CD4-positive, alpha-beta T cell treated with Interleukin-4 for 4 hours (primary cell): Measurements from ENCODE around the gene TWIST2.

ENCODE experiments used
- DNase-seq: peaks from one replicate; pipeline ENCODE4 v3.0.0-alpha.2; 2020

Gene TWIST2

DNA sequence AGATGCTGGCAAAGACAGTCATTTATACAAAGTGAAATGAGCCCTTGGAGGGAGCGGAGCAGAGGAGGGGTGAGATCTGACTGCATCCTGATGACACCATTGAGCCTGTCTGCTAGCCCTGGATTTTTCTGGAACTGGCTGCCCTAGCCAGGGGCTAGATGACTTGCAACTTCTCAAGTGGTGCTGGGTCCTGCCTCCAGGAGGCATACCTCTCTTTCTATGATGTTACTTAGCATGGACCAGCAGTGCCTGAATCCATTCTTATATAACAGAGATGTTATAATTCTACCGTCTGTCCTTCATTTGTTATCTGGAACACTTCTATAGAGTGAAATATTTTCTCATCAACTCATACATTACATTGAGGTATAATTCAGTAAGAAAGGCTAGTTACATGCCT is 8.5 kb upstream of the TWIST2 start:
- no peak for DNase-seq

DNA sequence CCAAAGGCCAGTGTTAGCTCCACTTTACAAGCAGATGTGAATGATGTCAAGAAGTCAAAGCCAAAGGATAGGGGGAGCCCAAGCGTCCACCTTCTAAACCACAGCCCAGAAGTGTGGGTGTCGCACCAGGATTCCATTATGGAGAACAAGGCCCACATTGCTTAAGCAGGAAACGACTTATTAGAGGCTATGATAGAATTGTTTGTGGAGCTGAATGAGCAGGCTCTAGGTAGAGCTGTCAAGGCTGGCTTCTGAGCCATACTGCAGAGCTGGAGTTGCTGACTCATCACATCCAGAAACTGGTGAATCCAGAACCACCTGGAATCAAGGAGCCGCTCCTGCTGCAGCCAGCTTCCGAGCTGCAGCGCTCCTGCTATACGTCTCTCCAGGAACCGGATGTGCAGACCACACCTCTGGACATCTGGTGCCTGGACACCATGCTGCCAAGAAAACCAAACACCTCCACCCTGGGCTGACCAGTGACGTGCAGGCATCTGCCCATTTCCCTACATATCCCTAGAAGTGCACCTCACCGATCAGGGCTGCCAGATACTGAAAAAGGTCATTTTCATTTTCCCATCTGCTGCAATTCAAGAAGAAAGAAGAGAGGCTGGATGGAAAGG is 6.2 kb upstream of the TWIST2 start:
- DNase-seq, result no peak

DNA sequence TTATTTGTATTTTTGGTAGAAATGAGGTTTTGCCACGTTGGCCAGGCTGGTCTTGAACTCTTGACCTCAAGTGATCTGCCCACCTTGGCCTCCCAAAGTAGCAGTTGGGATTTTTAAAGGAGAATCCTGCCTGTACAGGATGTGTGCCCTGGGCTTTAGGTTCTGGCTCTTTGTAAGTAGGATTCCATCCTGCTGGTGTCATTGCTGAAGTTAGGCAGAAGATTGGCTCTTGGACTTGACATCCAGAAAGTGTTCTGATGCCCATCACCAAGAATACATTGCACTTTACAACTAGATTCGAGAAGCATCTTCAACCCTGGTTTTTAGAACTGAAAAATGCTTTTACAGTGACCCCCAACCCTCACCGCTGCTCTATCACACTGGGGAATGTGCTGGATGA is 4.4 kb upstream of the TWIST2 start:
- DNase-seq, result no peak

DNA sequence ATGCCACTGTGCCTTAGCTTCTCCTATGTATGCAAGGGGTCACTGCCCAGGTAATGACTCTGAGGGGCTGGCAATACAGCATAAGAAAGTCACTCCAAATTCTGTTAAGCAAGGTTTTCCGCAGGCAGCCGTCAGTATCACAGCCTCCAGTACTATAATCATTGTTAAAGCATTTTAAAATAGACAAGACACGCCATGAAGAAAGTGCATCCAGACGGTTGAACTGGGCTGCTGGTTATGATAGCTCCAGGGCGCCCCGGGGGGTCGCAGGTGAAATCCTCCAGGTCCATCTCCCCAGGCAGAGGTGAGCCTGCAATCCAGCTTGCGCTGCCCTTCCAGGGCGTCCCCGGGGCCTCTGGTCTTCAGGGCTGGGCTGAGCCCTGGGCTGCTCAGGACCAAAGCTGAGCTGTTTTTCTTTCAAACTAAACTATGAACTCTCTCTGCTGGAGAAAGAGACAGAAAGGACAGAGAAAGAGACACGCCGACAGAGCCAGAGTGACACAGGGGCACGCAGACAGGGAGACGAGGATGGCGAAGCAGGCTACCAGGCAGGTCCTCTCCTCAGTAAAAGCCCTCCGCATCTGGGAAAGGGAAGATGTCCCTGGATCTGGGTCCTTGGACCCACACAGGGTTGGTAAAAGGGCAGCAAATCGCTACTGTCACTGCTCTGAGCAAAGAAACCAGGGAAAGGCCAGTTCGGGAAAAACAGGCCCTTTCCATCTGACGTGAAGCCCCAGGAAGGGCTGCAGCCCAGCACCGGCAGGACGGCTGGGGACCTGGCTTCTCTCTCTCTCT is 2.1 kb upstream of the TWIST2 start:
- DNase-seq, result no peak

DNA sequence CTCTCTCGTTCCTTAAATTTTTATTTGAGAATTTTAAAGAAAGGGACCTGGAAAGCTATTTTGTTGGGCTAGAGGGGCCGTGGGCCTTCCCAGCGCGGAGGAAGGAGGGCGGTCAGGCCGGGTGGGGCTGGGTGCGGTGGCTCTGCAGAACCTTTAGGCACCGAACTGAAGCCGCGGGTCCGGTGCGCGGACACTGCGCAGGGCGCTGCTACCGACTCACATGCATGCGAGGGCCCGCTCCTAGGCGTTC is 1.6 kb upstream of the TWIST2 start:
- no peak for DNase-seq

DNA sequence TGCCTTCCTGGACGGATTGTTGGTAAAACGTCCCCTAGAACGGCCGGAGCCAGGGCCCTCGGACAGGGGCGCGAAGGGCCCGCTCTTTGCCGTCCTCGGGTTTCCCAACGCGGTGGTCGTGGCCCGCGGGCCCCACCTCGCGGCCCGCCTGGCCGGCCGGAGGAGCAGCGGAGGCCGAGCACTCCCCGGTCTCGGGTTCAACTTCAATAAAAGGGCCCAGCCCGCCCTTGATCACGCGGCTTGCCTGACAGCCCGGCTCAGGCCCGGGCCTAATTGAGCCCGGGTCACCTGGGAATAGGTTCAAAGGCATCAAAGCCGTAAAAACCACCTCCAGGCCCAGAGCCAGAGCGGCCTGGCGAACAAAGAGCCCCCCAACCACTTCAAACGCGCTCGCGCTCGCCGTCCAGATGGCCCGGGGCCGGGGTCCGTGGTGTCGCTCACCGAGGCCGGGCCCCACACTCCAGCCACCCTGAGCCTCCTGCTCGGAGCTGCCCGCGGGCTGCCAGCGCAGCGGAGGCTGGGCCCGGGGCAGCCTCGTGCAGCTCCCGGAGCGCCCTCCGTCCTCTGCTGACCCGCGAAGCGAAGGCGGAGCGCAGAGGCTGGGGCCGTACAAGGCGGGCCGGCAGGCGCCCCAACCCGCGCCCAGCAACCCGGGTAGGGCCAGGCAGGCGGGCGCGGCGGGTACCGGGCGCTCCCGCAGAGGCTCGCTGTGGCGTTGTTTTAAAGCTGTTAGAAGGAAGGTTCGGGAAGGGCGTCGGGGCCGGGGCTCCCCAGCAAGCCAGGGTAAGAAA is 1.1 kb upstream of the TWIST2 start:
- no peak for DNase-seq

DNA sequence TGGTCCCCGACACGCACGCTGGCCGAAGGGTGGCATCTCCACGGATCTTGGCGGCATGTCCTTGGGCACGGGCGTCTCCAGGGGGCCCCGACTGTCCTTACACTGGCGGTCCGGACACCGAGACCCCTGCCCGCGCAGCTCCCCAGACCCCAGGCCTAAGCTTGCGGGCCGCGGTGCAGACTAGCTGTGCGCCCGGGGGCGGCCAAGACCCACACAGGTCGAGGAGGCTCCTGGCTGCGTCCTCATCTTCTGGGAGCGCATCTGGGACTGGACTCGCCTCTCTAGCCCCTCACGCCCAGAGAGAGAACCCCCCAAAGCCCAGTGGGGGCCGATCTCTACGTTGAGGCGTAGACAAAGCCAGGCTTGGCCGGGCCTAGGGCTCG is 475 bp upstream of the TWIST2 start:
- no peak for DNase-seq

DNA sequence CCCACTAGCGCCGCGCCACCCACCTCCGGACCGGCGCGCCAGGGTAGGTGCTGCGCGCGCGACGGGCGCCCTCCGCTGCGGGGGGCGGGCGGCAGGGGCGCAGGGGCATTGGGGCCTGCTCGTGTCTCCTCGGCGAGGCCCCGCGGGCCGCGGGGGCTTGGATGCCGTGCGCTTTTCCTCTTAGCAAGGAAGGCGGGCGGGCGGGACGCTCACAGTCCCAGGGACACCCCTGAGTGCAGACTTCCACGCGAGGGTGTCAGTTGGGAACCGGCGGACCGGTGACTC is 748 bp downstream of the TWIST2 start:
- no peak for DNase-seq

DNA sequence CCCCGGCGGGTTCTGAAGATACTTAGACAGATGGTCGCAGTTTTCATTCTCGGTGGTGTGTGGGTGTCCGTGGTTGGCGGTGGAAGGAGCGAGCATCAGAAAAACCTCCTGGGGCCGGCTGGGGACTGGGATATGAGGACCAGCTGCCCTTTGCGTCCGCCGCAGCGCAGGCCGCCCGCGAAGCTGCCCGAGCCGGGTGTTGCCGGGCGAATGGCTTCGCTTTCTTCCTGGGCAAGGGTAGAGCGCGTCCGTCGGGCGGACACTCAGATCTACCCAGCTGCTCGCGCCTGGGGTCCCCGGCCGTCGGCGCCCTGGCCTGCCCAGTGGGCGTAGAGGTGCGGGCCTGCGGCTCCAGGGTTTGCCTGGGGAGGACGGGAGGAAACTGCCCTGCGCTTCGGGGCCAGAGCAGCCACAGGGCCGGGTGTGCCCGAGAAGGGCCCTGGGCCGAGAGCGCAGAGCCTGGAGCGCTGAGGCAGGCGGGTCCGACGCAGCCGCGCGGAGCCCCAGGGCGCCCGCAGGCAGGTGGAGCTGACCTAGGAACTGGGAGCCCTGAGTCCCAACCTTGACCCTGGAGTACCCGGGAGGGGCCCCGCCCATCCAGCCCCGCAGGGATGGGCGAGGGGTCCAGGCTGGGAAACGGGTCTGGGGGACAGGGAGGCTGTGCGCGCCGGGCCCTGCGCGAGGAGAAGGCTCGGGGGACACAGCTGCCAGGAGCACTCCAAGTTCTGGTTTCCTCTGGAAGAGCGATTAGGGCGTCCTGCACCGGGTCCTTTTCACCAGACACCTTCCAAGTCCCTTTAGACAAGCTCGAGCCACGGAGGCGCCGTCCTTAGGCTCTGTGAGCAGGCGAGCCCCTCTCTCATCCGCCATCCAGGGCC is 1.3 kb downstream of the TWIST2 start:
- no peak for DNase-seq

DNA sequence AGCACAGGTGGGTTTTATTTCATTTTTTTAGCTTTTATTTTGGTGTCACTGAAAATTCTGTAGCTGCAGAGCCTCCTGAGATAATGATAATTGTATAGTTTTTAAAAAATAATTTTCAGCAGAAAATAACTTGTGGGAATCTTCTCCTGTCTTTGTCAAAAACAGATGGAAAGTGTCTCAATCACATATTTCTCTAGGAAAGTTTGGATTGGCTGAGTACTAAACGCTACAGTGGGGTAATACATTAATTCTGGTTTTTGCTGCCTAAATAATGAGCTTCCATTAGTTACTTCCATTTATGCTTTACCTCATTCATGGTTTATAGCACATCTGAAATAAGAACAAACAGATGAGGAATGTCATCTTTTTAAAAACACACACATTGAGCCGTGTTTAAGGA is 2.2 kb downstream of the TWIST2 start:
- no peak for DNase-seq

DNA sequence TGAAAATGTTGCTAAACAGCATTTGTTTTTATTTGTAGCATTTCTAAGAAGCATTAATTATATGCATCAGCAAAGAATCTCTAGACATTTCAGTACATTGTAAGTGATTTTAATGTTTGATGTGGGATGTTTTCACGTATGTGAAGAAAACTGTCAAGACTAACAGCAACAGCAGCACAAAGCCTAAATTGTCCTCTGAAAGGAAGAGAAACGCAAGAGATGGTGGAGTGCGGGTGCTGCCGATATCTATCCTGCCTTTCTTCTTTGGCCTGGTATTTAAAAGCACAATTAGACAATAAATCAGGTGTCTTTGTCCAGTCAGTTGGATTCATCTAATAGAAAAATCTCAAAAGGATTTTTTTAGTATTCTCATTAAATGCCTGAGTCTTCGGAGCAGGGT is 3.1 kb downstream of the TWIST2 start:
- DNase-seq, result no peak

DNA sequence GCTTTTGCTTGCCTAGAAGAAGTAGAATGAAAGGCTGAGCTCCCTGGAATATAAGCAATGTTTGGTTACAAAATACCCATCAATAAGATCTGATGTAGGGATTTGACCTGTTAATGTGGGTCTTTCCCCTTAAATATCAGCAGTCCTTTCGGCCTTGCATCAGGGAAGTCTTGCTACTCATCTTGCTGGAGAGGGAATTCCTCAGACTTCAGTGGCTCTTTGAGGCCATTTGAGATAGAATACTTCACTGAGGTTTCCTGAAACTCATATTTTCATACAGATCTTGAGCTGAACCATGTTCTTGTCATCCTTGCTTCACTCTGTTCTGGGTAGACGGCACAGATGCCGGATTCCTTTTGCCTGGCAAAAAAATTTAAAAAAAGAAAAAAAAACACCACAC is 3.9 kb downstream of the TWIST2 start:
- DNase-seq, result no peak

DNA sequence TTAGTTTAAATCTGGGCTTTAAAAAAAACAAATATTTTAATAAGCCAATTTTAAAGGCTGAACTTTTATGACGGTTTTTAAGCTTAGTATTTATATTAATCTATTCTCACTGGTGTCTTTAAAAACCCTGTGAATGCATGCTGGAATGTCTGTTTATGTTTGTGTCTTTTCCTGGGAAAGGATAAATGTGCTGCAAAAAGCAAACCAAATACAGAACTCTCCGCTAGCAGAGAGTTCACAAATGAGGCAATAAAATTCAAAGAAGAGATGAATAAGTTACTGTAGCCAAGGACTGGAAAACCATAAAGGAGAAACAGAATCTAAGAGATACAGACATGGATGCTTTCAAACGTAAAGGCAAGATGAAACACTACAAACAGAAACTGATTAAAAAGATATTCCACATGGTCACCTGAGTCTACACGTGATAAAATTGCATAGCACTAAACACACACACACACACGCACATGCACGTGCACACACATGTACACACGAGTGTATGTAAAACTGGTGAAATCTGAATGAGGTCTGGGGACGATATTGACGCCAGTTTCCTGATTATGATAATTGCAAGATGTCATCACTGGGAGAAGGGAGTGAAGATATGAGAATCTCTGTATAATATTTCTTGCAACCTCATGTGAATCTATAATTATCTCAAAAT is 4.5 kb downstream of the TWIST2 start:
- DNase-seq, result no peak

DNA sequence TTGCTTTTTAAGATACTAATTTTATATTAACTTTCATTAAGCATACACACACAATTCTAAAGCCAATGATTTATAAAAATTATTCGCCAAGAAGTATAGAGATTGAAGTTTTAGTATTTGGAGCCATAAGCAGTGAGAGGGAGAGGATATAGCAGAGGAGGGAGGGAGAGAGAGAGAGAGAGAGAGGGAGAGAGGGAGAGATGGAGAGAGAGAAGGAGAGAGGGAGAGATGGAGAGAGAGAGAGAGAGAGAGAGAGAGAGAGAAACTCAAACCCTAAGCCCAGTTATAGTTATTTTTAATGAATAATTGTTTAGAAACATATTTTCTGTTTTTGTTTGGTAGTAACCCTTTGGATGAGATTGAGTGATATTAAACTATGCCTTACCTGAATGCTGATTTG is 5.3 kb downstream of the TWIST2 start:
- DNase-seq, result no peak

DNA sequence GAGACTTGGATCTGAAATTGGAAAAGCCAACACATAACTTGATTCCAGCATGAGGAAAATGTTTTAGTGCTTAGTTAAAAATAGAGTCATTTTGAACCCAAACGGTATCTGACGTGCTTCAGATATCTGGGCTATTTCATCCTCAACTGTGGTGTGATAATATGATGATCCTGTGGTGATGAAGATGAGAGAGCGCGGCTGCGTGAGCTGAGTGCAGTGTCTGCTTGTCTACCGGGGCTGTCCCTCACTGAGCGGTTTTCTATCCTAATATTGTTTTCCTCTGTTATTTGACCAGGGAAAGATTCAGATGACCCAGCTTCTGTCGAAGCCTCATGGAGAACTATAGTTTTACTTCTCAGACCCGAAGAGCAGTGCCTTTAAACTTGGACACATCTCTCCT is 5.8 kb downstream of the TWIST2 start:
- DNase-seq, result no peak

DNA sequence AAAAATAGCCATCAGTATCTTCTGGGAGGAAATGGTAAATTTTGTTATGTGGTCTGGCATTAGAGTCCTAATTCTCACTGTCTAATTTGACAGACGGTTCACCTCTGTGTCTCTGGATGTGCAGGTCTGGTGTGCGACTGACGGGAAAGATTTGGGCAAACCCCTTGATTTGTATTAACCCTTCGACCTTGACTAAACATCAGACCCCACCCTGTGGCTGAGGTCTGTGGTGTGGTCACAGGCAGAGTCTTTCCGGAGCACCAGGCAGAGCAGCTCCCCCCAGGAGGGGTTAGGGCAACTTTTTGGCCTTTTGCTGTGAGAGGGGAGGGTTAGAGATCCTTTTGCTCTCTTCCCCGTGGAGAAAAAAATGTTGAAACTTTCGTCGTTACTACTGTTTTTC is 6.4 kb downstream of the TWIST2 start:
- no peak for DNase-seq

DNA sequence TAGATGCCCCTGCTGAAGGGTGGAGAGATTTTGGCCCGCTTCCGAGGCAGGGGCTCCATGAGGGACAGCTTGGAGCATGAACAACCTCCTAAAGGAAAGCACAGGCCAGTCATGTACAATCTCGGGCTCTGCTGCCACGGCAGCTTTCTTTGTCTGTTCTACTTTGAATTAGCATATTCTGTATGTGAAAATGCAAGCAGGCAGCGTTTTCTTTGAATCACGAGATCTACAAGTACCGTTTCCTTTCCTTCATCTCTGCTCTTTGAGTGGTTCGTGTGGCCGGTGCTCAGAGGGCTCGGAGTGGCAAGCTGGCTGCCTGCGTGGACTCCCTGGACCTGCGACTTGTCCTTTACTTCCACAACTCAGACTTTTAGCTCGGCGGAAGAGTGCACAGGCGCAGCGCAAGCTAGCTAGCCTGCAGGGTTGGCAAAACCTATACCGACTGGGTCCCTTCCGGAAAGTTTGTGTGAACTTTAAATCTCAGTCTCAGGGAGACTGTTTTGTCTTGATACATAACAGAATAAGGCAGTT is 6.9 kb downstream of the TWIST2 start:
- DNase-seq, result no peak

DNA sequence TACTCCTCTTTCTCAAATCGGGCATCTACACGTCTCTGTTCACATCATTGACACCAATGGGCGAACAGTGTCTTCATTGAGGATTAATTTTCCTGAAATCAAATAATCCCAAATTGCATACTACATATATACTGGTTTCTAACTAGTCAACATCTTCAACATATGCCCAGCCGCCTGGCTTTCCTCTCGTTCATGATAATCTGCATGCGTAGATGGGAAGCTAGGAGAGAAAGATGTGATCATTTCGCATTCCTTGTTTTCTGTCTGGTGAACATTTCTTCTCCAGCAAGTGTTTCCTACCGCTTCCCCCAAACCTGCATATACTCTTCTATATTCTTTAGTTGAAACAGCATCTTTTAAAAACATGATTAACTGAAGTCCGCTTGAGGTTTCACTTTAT is 7.4 kb downstream of the TWIST2 start:
- no peak for DNase-seq

DNA sequence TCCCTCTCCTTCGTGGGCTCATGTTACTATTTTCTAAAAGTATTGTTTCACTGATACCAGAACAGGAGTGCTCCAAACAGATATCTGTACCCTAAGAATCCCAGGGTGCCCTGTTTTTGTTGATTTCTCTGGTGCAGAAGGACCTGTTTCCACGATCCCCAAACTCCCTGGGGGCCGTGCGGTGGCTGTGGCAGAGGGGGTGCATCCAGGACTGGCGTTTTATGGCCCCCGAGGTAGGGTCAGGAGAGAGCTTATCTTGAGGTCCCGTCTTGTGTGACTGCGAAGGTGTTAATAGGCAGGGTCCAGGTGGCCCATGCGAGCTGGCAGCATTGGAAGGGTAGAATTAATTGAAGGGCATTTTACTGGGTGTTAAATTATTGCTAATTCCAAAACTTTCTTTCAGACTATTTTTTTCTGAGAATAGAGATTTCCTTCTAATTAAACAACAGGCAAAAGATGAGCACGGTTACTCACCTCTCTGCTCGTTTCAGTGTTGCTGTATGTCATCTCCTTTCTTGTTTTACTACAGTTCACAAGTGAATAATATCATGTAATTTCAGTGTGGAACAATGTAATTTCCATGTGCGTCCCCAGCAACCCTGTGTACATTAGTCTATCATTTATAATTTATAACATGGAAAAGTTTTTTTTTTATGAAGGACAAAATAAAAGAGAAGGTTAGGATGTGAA is 8.2 kb downstream of the TWIST2 start:
- no peak for DNase-seq

DNA sequence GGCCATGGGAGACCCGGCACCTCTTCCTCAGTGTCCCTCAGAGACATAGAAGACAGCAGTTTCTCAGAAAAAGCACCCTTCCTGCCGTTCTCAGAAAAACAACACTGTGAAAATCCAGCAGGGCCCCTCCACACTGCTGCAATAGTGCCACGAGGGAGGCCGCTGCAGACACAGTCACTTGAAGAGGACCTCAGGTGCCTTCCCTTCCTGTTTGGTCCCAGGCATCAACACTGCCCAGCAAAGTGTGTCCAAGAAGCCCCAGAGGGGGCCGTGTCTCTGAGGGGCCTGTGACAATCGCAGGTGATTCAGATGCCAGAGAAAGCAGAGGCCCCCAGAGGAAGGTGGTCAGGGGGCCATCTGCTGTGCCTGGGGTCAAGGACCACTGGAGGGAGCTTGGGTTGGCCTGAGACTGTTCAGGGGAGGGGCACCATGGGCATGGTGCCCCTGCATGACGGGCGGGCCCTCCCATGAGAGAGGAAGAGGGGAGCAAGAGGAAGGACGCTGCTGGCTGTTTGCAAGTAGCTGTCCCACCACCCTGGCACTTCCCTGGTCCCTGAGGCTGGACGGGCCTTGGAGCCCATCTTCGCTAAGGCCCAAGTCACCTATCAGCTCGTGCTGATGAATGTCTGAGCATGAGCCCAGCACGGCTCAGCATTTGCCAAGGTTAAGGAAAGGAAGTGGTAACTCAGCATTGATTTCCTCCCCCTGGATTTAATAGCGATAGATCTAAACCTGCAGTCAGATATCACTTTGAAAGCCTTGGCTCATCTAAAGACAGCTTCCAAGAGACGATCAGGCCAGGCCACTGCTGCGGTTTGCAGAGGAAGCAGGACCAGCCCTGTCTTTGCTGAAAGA is 9.1 kb downstream of the TWIST2 start:
- no peak for DNase-seq

DNA sequence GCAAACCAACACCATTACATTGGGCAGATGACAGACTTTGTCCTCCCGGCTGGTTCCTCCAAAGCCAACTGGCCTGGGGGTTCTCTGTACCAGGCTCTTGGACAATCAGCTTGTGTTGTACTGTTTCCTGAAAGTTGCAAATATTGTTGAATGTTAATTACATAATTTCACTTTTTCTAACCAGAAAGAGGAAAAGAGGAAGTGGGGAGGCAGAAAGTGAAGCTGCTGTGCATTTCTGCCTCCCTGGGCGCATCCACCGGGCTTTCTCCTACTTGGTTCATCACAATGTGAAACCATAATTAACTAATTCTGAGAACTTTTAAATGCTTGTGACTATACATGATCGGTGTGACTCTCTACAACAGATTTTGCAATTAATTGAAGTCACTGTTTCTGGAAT is 10.1 kb downstream of the TWIST2 start:
- DNase-seq, result no peak
